Keratinocyte (primary cell): ENCODE data around the gene PASD1. TPM values are rescaled to one million over a fixed set of nuclear protein-coding genes. Genes with fewer than 3 reads are reported as not detected.

ENCODE experiments used
- DNase-seq: peaks from one replicate; pipeline ENCODE4 v3.0.0-alpha.2; 2011; ENCODE audit warnings: low read depth, missing footprints, low spot score
- FAIRE-seq: peaks from 2 replicates; lab custom pipeline; 2011; peaks lifted over from hg19 to GRCh38; lab: Jason Lieb, UNC
- H2AFZ ChIP-seq: 2 replicates; pipeline ENCODE4 v1.6.0; 2012; ENCODE audit warnings: low read length, control low read depth, inconsistent platforms; ENCODE audit not compliant: control insufficient read depth
- H3K27ac ChIP-seq: 2 replicates; pipeline ENCODE4 v1.5.1; 2011; ENCODE audit warnings: low read length; ENCODE audit not compliant: control insufficient read depth, insufficient read depth
- H3K27me3 ChIP-seq: 3 replicates; pipeline ENCODE4 v1.6.0; 2011; ENCODE audit warnings: low read length; ENCODE audit not compliant: control insufficient read depth, insufficient read depth; ENCODE audit errors: extremely low read depth
- H3K36me3 ChIP-seq, 2 experiments: 2 replicates in 1 of 2; 3 replicates in 1 of 2; pipeline ENCODE4 v1.5.1; 2011; ENCODE audit warnings: low read length in 2 of 2, mild to moderate bottlenecking in 1 of 2; ENCODE audit not compliant: control insufficient read depth in 2 of 2, insufficient read depth in 2 of 2; ENCODE audit errors: extremely low read depth in 1 of 2
- H3K4me1 ChIP-seq: 3 replicates; pipeline ENCODE4 v1.5.1; 2011; ENCODE audit warnings: low read length; ENCODE audit not compliant: control insufficient read depth, insufficient read depth; ENCODE audit errors: extremely low read depth
- H3K4me2 ChIP-seq: 3 replicates; pipeline ENCODE4 v1.6.0; 2011; ENCODE audit warnings: low read depth, low read length; ENCODE audit not compliant: control insufficient read depth, insufficient read depth; ENCODE audit errors: extremely low read depth
- H3K4me3 ChIP-seq, 3 experiments: fragments of 200-600 bp in 1 of 3; sonication (generic) in 1 of 3; 2 replicates in 2 of 3; 3 replicates in 1 of 3; pipeline ENCODE4 v1.5.1; 2011 to 2016; ENCODE audit warnings: low read length in 3 of 3, mild to moderate bottlenecking in 3 of 3, control low read depth in 2 of 3, inconsistent platforms in 1 of 3, low read depth in 1 of 3, mixed read lengths in 1 of 3, mixed run types in 1 of 3, moderate library complexity in 1 of 3; ENCODE audit not compliant: control insufficient read depth in 2 of 3, insufficient read depth in 2 of 3; ENCODE audit errors: extremely low read depth in 1 of 3
- H3K79me2 ChIP-seq: 2 replicates; pipeline ENCODE4 v1.6.0; 2012; ENCODE audit warnings: low read length; ENCODE audit not compliant: control insufficient read depth, insufficient read depth
- H3K9ac ChIP-seq: 3 replicates; pipeline ENCODE4 v1.6.0; 2011; ENCODE audit warnings: low read length; ENCODE audit not compliant: control insufficient read depth, insufficient read depth; ENCODE audit errors: extremely low read depth
- H3K9me1 ChIP-seq: 3 replicates; pipeline ENCODE4 v1.6.0; 2011; ENCODE audit warnings: low read length; ENCODE audit not compliant: control insufficient read depth, insufficient read depth; ENCODE audit errors: extremely low read depth
- H3K9me3 ChIP-seq: 2 replicates; pipeline ENCODE4 v1.5.1; 2012; ENCODE audit warnings: low read depth, low read length; ENCODE audit not compliant: control insufficient read depth
- H4K20me1 ChIP-seq: 3 replicates; pipeline ENCODE4 v1.6.0; 2011; ENCODE audit warnings: low read length; ENCODE audit not compliant: control insufficient read depth, insufficient read depth; ENCODE audit errors: extremely low read depth
- EZH2 ChIP-seq: IDR thresholded peaks from one replicate; pipeline ENCODE4 v1.6.1; 2012; ENCODE audit warnings: inconsistent platforms, mild to moderate bottlenecking, low read length, moderate library complexity
- dilution Hi-C: fragments of 300-500 bp; cut with MboI; formaldehyde crosslinking; loops from one replicate; pipeline ENCODE4 v1.7.0; 2020; ENCODE audit warnings: low sequenced_read_pairs; ENCODE audit not compliant: extremely low pct_ligation_motif_present
- polyA plus RNA-seq, 5 experiments: library from polyadenylated mRNA; depleted of rRNA in 3 of 5; stranded (reverse) in 3 of 5; stranded (forward) in 1 of 5; unstranded in 1 of 5; fragments of >200 nt; gene quantifications; 1 replicate in 1 of 5; 2 replicates in 3 of 5; 3 replicates in 1 of 5; pipeline versions ENCODE4 v1.2.1 to v1.2.3, GENCODE V29; 2011 to 2012; ENCODE audit warnings: missing spikeins in 2 of 5, low read depth in 1 of 5, low replicate concordance in 1 of 5
- TF ChIP-seq, protein P1 (sequence below), 3 experiments: IDR thresholded peaks in 1 of 3; conservative IDR thresholded peaks in 1 of 3; optimal IDR thresholded peaks in 1 of 3; 2 replicates in 2 of 3; 3 replicates in 1 of 3; pipeline versions ENCODE3 to v1.5.1; 2011; ENCODE audit warnings: low read length in 3 of 3, mild to moderate bottlenecking in 3 of 3, moderate library complexity in 2 of 3, control low read depth in 1 of 3, inconsistent platforms in 1 of 3; ENCODE audit not compliant: insufficient read depth in 2 of 3; ENCODE audit errors: extremely low read depth in 1 of 3

Gene PASD1
- polyA plus RNA-seq, 1 donor (not counting 4 experiments of a cell fraction or from before 2014, with no cell fraction given): not detected

DNA sequence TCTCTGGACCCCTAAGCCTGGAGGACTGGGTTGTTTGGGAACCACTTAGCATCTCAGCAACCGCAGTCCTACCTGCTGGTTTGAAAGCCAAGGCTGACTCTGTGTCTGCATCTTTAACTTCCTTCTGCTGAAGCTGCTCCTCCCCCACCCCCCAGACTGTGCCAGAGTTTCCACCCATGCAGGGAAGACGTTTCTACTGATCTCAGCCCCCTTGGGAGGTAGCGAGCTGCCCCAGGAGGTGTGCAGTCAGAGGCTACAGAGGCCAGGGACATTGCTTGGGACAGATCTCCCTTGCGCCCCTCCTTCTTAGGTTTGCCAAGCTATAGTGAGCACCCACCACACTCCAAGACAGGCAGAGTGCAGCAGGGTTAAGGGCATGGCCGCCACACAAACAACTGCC is 147.7 kb downstream of the PASD1 start:
- H3K27me3 ChIP-seq: no peaks in the 10 kb centered on the region
- H3K36me3 ChIP-seq: no peaks in the 10 kb centered on the region
- no peaks in the 10 kb centered on the region for H3K4me1 ChIP-seq
- TF ChIP-seq, protein P1, sequence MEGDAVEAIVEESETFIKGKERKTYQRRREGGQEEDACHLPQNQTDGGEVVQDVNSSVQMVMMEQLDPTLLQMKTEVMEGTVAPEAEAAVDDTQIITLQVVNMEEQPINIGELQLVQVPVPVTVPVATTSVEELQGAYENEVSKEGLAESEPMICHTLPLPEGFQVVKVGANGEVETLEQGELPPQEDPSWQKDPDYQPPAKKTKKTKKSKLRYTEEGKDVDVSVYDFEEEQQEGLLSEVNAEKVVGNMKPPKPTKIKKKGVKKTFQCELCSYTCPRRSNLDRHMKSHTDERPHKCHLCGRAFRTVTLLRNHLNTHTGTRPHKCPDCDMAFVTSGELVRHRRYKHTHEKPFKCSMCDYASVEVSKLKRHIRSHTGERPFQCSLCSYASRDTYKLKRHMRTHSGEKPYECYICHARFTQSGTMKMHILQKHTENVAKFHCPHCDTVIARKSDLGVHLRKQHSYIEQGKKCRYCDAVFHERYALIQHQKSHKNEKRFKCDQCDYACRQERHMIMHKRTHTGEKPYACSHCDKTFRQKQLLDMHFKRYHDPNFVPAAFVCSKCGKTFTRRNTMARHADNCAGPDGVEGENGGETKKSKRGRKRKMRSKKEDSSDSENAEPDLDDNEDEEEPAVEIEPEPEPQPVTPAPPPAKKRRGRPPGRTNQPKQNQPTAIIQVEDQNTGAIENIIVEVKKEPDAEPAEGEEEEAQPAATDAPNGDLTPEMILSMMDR (optimal IDR thresholded peaks at IDR 0.05 in 1 of 3, IDR thresholded peaks at IDR 0.05 in 1 of 3, conservative IDR thresholded peaks at IDR 0.05 in 1 of 3; ENCODE audit: extremely low read depth in 1 of 3, insufficient read depth in 2 of 3, low read length in 3 of 3): no peak
- TF ChIP-seq EZH2: no peak
- no peaks in the 10 kb centered on the region for H3K9me1 ChIP-seq
- no peak overlapping the region for H3K4me3 ChIP-seq
- H3K9me3 ChIP-seq: no peaks in the 10 kb centered on the region
- H3K79me2 ChIP-seq: no peaks in the 10 kb centered on the region
- no peaks in the 10 kb centered on the region for H4K20me1 ChIP-seq
- FAIRE-seq: no peak
- no peak for DNase-seq
- no peak overlapping the region for H3K4me2 ChIP-seq
- no peak overlapping the region for H3K27ac ChIP-seq
- H3K9ac ChIP-seq: no peak overlapping the region
- dilution Hi-C loops: no loop called here
- H2AFZ ChIP-seq: no peak overlapping the region

DNA sequence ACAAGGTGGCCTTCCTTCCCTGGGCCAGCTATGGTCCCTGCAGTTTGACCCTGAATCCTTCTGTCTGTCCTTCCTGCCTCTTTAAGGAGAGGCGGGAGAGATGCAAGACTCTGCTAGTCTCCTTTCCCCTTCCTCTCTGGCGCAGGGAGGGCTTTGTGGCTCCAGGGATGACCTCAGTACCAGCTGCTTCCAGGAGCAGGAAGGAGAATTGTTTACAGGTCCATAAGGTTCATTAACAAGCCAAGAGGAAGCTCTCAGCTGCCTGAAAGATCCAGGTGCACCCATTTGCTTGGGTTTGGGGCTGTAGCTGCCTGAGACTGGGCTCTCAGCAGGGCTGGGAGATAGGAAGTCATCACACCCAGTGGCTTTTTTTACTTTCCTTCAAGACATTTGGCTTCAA is 148.3 kb downstream of the PASD1 start:
- TF ChIP-seq EZH2: no peak
- TF ChIP-seq, protein P1 (optimal IDR thresholded peaks at IDR 0.05 in 1 of 3, IDR thresholded peaks at IDR 0.05 in 1 of 3, conservative IDR thresholded peaks at IDR 0.05 in 1 of 3; ENCODE audit: extremely low read depth in 1 of 3, insufficient read depth in 2 of 3, low read length in 3 of 3): no peak
- no peaks in the 10 kb centered on the region for H3K4me1 ChIP-seq
- no peak for DNase-seq
- H3K36me3 ChIP-seq: no peaks in the 10 kb centered on the region
- no peaks in the 10 kb centered on the region for H3K27me3 ChIP-seq
- FAIRE-seq: no peak
- H3K9ac ChIP-seq: no peak overlapping the region
- no peak overlapping the region for H2AFZ ChIP-seq
- no peak overlapping the region for H3K4me2 ChIP-seq
- no peaks in the 10 kb centered on the region for H3K79me2 ChIP-seq
- dilution Hi-C loops: no loop called here
- no peaks in the 10 kb centered on the region for H3K9me3 ChIP-seq
- no peaks in the 10 kb centered on the region for H3K9me1 ChIP-seq
- no peaks in the 10 kb centered on the region for H4K20me1 ChIP-seq
- H3K4me3 ChIP-seq: no peak overlapping the region
- no peak overlapping the region for H3K27ac ChIP-seq
